Pancreas (tissue), 10 donors: ENCODE results near the gene CCDC86. TPM values are rescaled to one million over a fixed set of nuclear protein-coding genes. Genes with fewer than 3 reads are reported as not detected.
A peak's percentile ranks its signal among the peaks of the same experiment; 100 is the strongest.

Experiments
- ATAC-seq, 4 donors: fragments of 200-7000 bp; cut with Tn5 transposase; one replicate each; pipeline versions ENCODE4 v1.8.0 to v1.9.1; 2020; ENCODE audit warnings: mild to moderate bottlenecking in 4 of 4, moderate library complexity in 4 of 4
- DNase-seq, 6 donors: peaks; one replicate each; pipeline ENCODE4 v3.0.0-alpha.2; 2020
- FAIRE-seq: peaks from 2 replicates; lab custom pipeline; 2012; peaks lifted over from hg19 to GRCh38; lab: Jason Lieb, UNC
- H3K27ac ChIP-seq, 4 donors: fragments of 200-600 bp; sonication (generic); 1 replicate in 3 of 4; 2 replicates in 1 of 4; pipeline versions ENCODE4 v1.5.0 to v1.8.0; 2020
- H3K27me3 ChIP-seq, 4 donors: fragments of 200-600 bp; one replicate each; pipeline ENCODE4 v1.8.0; 2021
- H3K36me3 ChIP-seq, 3 donors: fragments of 200-600 bp; sonication (generic) in 1 of 3; one replicate each; pipeline versions ENCODE4 v1.5.0 to v1.8.0; 2020 to 2021
- H3K4me1 ChIP-seq, 3 donors: fragments of 200-600 bp; one replicate each; pipeline ENCODE4 v1.8.0; 2021
- H3K4me3 ChIP-seq, 4 donors: fragments of 200-600 bp; sonication (generic) in 2 of 4; one replicate each; pipeline versions ENCODE4 v1.5.0 to v1.8.0; 2020 to 2021
- H3K9me3 ChIP-seq, 4 donors: fragments of 200-600 bp; one replicate each; pipeline ENCODE4 v1.8.0; 2021
- CTCF ChIP-seq, 4 donors: fragments of 200-600 bp; sonication (generic) in 3 of 4; IDR thresholded peaks; one replicate each; pipeline versions ENCODE4 v1.5.0 to v1.8.0; 2021; ENCODE audit warnings: antibody characterized with exemption in 4 of 4
- WGBS, 2 donors: extraction: QIAGEN DNeasy Blood & Tissue Kit; methylation state at CpG; one replicate each; pipeline ENCODE4 v1.1.7; 2013; 5-methylcytosine and 5-hydroxymethylcytosine counted together
- intact Hi-C, 3 donors: fragments of 100-400 bp; cut with DNase I; formaldehyde crosslinking; loops; one replicate each; pipeline versions ENCODE4 v1.11.1 to v1.14.2; 2022
- polyA plus RNA-seq, 2 donors: library from polyadenylated mRNA; stranded (reverse); fragments of 200-250 nt; gene quantifications; one replicate each; pipeline ENCODE4 v1.2.3, GENCODE V29; 2013
- total RNA-seq, 6 donors: library from RNA; stranded (reverse); fragmentation: NEBNext Ultra II Directional in 4 of 6; extraction: Animal tissue kit (Norgen Biotek cat#: 25700) in 4 of 6; gene quantifications; one replicate each; pipeline versions ENCODE4 v1.2.1 to v1.2.4, GENCODE V29; 2021 to 2023
- donor health status: healthy with polysubstance abuse.
- donor health status: DM: no; HTN: no; CAD: no; lungs with moderate emphysema.
- donor health status: DM: no; HTN: no; CAD: no.
- donor health status: control.
- donor health status: control.
- donor health status: Bipolar disorder and iron deficiency.
- donor health status: DM: yes; HTN: yes; CAD: no.
- donor health status: DM: no; HTN: no; CAD: no.
- donor health status: DM: no; HTN: no; CAD: no.
- donor health status: DM: yes; HTN: yes; CAD: no.

CCDC86 gene
- total and polyA plus RNA-seq, 8 donors, result 6.3 to 20.8 (median 11.0) TPM

GRCh38 chr11:60889869-60890311 lies 48.0 kb downstream of the CCDC86 start:
- Histone ChIP-seq H3K27ac (no peak overlapping the region), H3K9me3 (no peaks in the 10 kb centered on the region), H3K4me3 (no peak overlapping the region), H3K36me3 (peaks cover 0 to 29% (median 3%) of the 10 kb centered on the region in 3 donors), H3K4me1 (no peaks in the 10 kb centered on the region), H3K27me3 (no peaks in the 10 kb centered on the region)
- ATAC-seq (no peak), FAIRE-seq (no peak), DNase-seq (no peak)
- intact Hi-C loops, result loop anchor here in 1 of 3 donors (10.0 kb wide), 1 partner anchor 45 kb away; the partner anchor contains the start of gene CCDC86
- 57% methylated on average over 6 of the region's 6 CpGs for WGBS, 2 donors
- no peak for TF ChIP-seq CTCF (IDR thresholded peaks at IDR 0.05)

- no peaks in the 10 kb centered on the region for H3K27me3 ChIP-seq
- 83 to 88% methylated on average over 5 of the region's 5 CpGs for WGBS, 2 donors
- no peak overlapping the region for H3K4me3 ChIP-seq
- intact Hi-C loops, result loop anchor here in 1 of 3 donors (10.0 kb wide), 1 partner anchor 46 kb away; the partner anchor contains the start of gene CCDC86
- no peaks in the 10 kb centered on the region for H3K9me3 ChIP-seq
- H3K27ac ChIP-seq, result no peak overlapping the region
- peaks cover 0 to 37% (median 6%) of the 10 kb centered on the region in 3 donors for H3K36me3 ChIP-seq
- no peaks in the 10 kb centered on the region for H3K4me1 ChIP-seq
- no peak for TF ChIP-seq CTCF (IDR thresholded peaks at IDR 0.05)
- no peak for ATAC-seq
- DNase-seq, result no peak
- no peak for FAIRE-seq
Observed at GRCh38 chr11:60890696-60891095, 48.8 kb downstream of the CCDC86 start.

- Histone ChIP-seq H3K4me1 (no peaks in the 10 kb centered on the region), H3K27ac (no peak overlapping the region), H3K9me3 (no peaks in the 10 kb centered on the region), H3K4me3 (no peak overlapping the region), H3K36me3 (peaks cover 0 to 43% (median 11%) of the 10 kb centered on the region in 3 donors), H3K27me3 (no peaks in the 10 kb centered on the region)
- ATAC-seq (no peak), DNase-seq (peak in 1 of 6 donors; percentile 52), FAIRE-seq (no peak)
- WGBS, 2 donors, result 79 to 80% methylated on average over 7 of the region's 7 CpGs
- no peak for TF ChIP-seq CTCF (IDR thresholded peaks at IDR 0.05)
- intact Hi-C loops, result loop anchor here in 1 of 3 donors (10.0 kb wide), 1 partner anchor 46 kb away; the partner anchor contains the start of gene CCDC86
Observed at GRCh38 chr11:60891103-60891741, 49.3 kb downstream of the CCDC86 start.

GRCh38 chr11:60895687-60896086 lies 53.8 kb downstream of the CCDC86 start:
- Histone ChIP-seq H3K36me3 (peaks cover 11 to 84% (median 46%) of the 10 kb centered on the region in 3 donors), H3K4me1 (no peaks in the 10 kb centered on the region), H3K27ac (no peak overlapping the region), H3K9me3 (no peaks in the 10 kb centered on the region), H3K27me3 (no peaks in the 10 kb centered on the region), H3K4me3 (no peak overlapping the region)
- no peak for ATAC-seq
- no peak for FAIRE-seq
- intact Hi-C loops, result loop anchor here (5.0 to 10.0 kb wide), 3 partner anchors 51 to 63 kb away; partner anchors contain the start of gene CCDC86 (in 1 of the 3)
- no peak for DNase-seq
- no peak for TF ChIP-seq CTCF (IDR thresholded peaks at IDR 0.05)
- WGBS, 2 donors, result 90% methylated on average over 5 of the region's 5 CpGs

- no peak for DNase-seq
- no peak for ATAC-seq
- Histone ChIP-seq H3K4me1 (no peaks in the 10 kb centered on the region), H3K27ac (no peak overlapping the region), H3K9me3 (no peaks in the 10 kb centered on the region), H3K4me3 (no peak overlapping the region), H3K27me3 (no peaks in the 10 kb centered on the region), H3K36me3 (peaks cover 21 to 97% (median 61%) of the 10 kb centered on the region in 3 donors)
- no peak for FAIRE-seq
- intact Hi-C loops, result loop anchor here (5.0 to 10.0 kb wide), 3 partner anchors 53 to 65 kb away; partner anchors contain the start of gene CCDC86 (in 1 of the 3)
- TF ChIP-seq CTCF (IDR thresholded peaks at IDR 0.05), result no peak
- 92 to 97% methylated on average over 4 of the region's 4 CpGs for WGBS, 2 donors
Observed at GRCh38 chr11:60897496-60897895, 55.6 kb downstream of the CCDC86 start.
